Esophagus muscularis mucosa (tissue), 3 donors: ENCODE data around the gene DUSP10.

ENCODE experiments used
- CTCF ChIP-seq, 3 experiments: fragments of 200-600 bp in 2 of 3; fragments of 450-650 bp in 1 of 3; sonication (generic) in 2 of 3; IDR thresholded peaks; one replicate each; pipeline ENCODE4 v1.5.1; 2017 to 2019; ENCODE audit warnings: antibody characterized with exemption in 3 of 3, mild to moderate bottlenecking in 2 of 3, moderate library complexity in 1 of 3
- POLR2A ChIP-seq: fragments of 450-650 bp; IDR thresholded peaks from one replicate; pipeline ENCODE4 v1.6.1; 2017; ENCODE audit warnings: antibody characterized with exemption, moderate library complexity, mild to moderate bottlenecking, low read depth
- POLR2AphosphoS5 ChIP-seq, 2 donors: sonication (generic); formaldehyde crosslinking; IDR thresholded peaks; one replicate each; pipeline ENCODE4 v1.6.1; 2017; ENCODE audit warnings: antibody characterized with exemption in 2 of 2

GRCh38 chr1:221687836-221688487 lies 53.9 kb downstream of the DUSP10 start:
- no peak for TF ChIP-seq CTCF (IDR thresholded peaks at IDR 0.05)
- TF ChIP-seq POLR2A = no peak
- no peak for TF ChIP-seq POLR2AphosphoS5 (IDR thresholded peaks at IDR 0.05)
